GM12892 (cell line): ENCODE measurements around the gene MYBPC1.

Experiments
- DNase-seq: peaks from one replicate; pipeline ENCODE4 v3.0.0; 2011; ENCODE audit not compliant: insufficient read length
- FAIRE-seq: peaks from 2 replicates; lab custom pipeline; 2011; peaks lifted over from hg19 to GRCh38; lab: Jason Lieb, UNC
- POLR2A ChIP-seq: IDR thresholded peaks from 2 replicates; pipeline ENCODE4 v1.6.1; 2011; ENCODE audit warnings: low read depth, low read length, control low read depth
- POLR2AphosphoS5 ChIP-seq: IDR thresholded peaks from 2 replicates; pipeline ENCODE4 v1.6.1; 2011; ENCODE audit warnings: low read depth, low read length, control low read depth
- TAF1 ChIP-seq: IDR thresholded peaks from 2 replicates; pipeline ENCODE4 v1.6.1; 2011; ENCODE audit warnings: low read depth, mild to moderate bottlenecking, control low read depth, low read length, borderline replicate concordance

Gene MYBPC1

DNA sequence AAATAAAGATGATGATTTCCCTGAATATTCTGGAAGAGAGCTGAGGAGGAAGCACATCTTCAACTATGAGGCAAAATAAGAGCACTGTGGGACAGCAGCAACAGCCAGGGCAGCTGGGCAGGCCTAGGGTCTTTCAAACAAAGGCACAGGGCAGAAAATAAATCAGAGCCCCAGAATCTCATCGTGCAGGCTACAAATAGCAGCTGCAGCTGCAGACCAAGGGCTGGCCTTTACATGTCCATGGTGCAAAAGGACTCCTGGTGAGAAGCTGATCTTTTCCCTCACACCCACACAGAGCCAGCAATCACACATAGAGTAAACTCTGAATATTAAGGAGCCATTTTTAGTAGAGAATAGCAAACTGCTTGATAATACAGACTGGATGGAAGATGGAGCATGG is 13.6 kb upstream of the MYBPC1 start:
- no peak for FAIRE-seq

DNA sequence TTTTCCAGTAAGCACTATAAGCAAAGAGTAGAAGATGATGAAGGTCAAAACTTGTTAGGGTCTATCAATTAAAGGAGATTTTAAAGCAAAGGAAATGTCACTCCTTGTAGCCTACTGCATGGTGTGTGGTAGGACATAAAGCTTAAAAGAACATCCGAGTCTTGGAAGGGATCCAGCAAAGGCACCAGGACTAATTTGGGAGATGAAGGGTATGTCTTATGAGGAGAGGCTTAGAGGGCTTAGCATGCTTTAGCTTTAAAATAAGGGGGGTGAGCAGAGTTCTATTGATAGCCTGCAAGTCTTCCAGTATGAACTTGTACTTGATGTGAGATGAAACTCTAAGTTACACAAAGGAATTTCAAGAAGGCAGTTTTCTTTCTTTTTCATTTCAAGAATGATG is 11.8 kb upstream of the MYBPC1 start:
- DNase-seq (no peak), FAIRE-seq (no peak)
- TF ChIP-seq POLR2AphosphoS5 (no peak), TAF1 (no peak), POLR2A (no peak)

More for the DNA sequence above, 13.6 kb upstream of the MYBPC1 start:
- DNase-seq = no peak
- no peak for TF ChIP-seq POLR2AphosphoS5
- TF ChIP-seq TAF1 = no peak
- no peak for TF ChIP-seq POLR2A

- TF ChIP-seq POLR2A (no peak), TAF1 (no peak), POLR2AphosphoS5 (no peak)
- no peak for FAIRE-seq
- DNase-seq = no peak
Measured at GRCh38 chr12:101590383-101590782, 4.4 kb upstream of the MYBPC1 start.

- no peak for DNase-seq
- no peak for FAIRE-seq
- TF ChIP-seq TAF1 (no peak), POLR2AphosphoS5 (no peak), POLR2A (no peak)
Measured at GRCh38 chr12:101591781-101592180, 3.0 kb upstream of the MYBPC1 start.

GRCh38 chr12:101592448-101592847 is 2.3 kb upstream of the MYBPC1 start:
- TF ChIP-seq POLR2A = no peak
- no peak for TF ChIP-seq TAF1
- TF ChIP-seq POLR2AphosphoS5 = no peak
- FAIRE-seq (no peak), DNase-seq (no peak)

- FAIRE-seq = no peak
- TF ChIP-seq POLR2AphosphoS5 = no peak
- TF ChIP-seq TAF1 = no peak
- DNase-seq = no peak
Measured at GRCh38 chr12:101592921-101593320, 1.9 kb upstream of the MYBPC1 start.

DNA sequence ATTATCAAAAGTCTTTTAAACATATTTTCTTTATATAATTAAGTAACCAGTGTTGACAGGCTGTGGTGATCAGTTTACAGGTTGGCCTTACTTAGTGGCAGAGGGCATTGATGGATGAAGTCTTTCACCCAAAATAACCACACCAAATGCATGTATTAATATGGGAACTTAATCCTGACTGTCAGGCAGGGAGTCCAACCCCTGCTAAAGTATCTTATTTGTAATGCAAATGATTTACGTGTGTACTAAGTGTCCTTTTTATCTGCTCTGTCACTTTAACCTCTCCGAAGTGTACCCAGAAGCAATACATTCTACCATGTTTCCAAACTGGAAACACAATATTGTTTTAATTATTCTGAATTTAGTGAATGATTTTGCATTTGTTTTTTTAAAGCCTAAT is 1.4 kb downstream of the MYBPC1 start:
- DNase-seq = no peak
- no peak for FAIRE-seq

GRCh38 chr12:101597164-101597563 is 2.4 kb downstream of the MYBPC1 start:
- no peak for TF ChIP-seq POLR2A
- TF ChIP-seq TAF1 = no peak
- TF ChIP-seq POLR2AphosphoS5 = no peak
- DNase-seq = no peak
- FAIRE-seq = no peak

More for the DNA sequence above, 1.4 kb downstream of the MYBPC1 start:
- TF ChIP-seq POLR2A (no peak), POLR2AphosphoS5 (no peak), TAF1 (no peak)

GRCh38 chr12:101598483-101598882 is 3.7 kb downstream of the MYBPC1 start:
- no peak for TF ChIP-seq POLR2AphosphoS5
- TF ChIP-seq TAF1 = no peak
- TF ChIP-seq POLR2A = no peak
- DNase-seq (no peak), FAIRE-seq (no peak)

DNA sequence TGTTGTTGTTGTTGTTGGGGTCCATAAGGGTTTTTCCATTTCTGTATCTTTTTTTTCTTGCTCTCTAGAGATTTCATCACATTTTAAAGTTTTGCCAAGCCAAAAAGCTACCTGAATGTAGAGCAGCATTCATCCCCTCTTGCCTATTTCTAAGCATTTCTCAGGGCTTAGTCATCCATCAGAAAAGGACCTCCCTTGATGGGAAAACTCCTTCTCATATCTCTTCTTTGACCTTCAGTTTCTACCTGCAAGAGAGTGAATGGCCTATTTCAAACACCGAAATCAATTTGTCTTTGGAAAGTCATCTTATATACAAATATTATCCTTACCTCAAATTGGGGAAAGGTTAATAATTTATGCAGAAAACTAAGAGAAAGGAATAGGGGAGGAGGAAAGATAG is 4.5 kb downstream of the MYBPC1 start:
- no peak for FAIRE-seq
- TF ChIP-seq POLR2AphosphoS5 = no peak
- TF ChIP-seq TAF1 = no peak
- TF ChIP-seq POLR2A = no peak
- DNase-seq = no peak

- FAIRE-seq = no peak
- no peak for DNase-seq
Measured at GRCh38 chr12:101599771-101600484, 5.2 kb downstream of the MYBPC1 start.

DNA sequence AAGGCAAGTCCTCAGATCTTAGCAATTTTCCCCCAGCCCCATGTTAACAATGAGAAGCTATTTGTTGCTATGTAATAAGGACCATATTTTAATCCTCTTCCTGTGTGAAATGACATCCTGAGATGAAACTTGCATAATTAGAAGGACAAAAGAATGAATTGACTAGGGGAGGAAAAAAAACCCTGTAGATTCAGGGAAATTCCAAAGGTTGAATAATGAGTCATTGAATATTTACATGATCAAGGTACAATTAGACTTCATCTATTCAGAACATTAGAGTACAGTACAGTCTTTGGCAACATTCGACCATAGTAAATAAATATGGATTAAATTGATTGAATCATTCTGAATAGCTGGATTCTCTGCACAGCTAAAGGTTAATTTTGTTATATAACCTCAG is 9.4 kb downstream of the MYBPC1 start:
- TF ChIP-seq POLR2A = no peak
- TF ChIP-seq POLR2AphosphoS5 = no peak
- TF ChIP-seq TAF1 = no peak
- DNase-seq (no peak), FAIRE-seq (no peak)

More at GRCh38 chr12:101599771-101600484, 5.2 kb downstream of the MYBPC1 start:
- TF ChIP-seq POLR2A (no peak), POLR2AphosphoS5 (no peak), TAF1 (no peak)
